SK-N-SH (cell line): ENCODE results near the gene CAMK4. TPM values are rescaled to one million over a fixed set of nuclear protein-coding genes. Genes with fewer than 3 reads are reported as not detected.
A peak's percentile ranks its signal among the peaks of the same experiment; 100 is the strongest.

ENCODE experiments used
- CTCF ChIA-PET: fragments of 300-600, 350-600 bp; formaldehyde crosslinking; extraction: SDS; loops from one replicate; lab custom pipeline; 2021; lab: Yijun Ruan, JAX
- POLR2A ChIA-PET: fragments of 350-600 bp; sonication (Branson Sonifier 250); formaldehyde crosslinking; extraction: SDS; loops from one replicate; lab custom pipeline; 2020; ENCODE audit warnings: antibody characterized with exemption, inconsistent platforms; lab: Yijun Ruan, JAX
- DNase-seq: peaks from one replicate; pipeline ENCODE4 v3.0.0; 2012
- H2AFZ ChIP-seq: fragments of 200-600 bp; sonication (generic); 2 replicates; pipeline ENCODE4 v1.8.1; 2016; ENCODE audit warnings: antibody characterized with exemption, mild to moderate bottlenecking, low read depth
- H3F3A ChIP-seq: fragments of 200-600 bp; sonication (generic); replicated peaks from 2 replicates; pipeline ENCODE3; 2016; ENCODE audit warnings: antibody characterized with exemption, mild to moderate bottlenecking; ENCODE audit not compliant: insufficient read depth
- H3K27ac ChIP-seq, 2 experiments: fragments of 200-500 bp in 1 of 2; fragments of 200-600 bp in 1 of 2; sonication (Bioruptor generic) in 1 of 2; sonication (generic), shearing (Covaris generic) in 1 of 2; 2 replicates each; pipeline versions ENCODE4 v1.5.1 to v1.6.1; 2014 to 2016; ENCODE audit warnings: low read depth in 2 of 2, inconsistent platforms in 1 of 2, low read length in 1 of 2, mild to moderate bottlenecking in 1 of 2, mixed read lengths in 1 of 2
- H3K27me3 ChIP-seq: fragments of 200-600 bp; sonication (generic), shearing (Covaris generic); 2 replicates; pipeline ENCODE4 v1.6.1; 2016; ENCODE audit warnings: mixed run types; ENCODE audit not compliant: insufficient read depth
- H3K36me3 ChIP-seq, 2 experiments: fragments of 200-500 bp in 1 of 2; fragments of 200-600 bp in 1 of 2; sonication (Bioruptor generic) in 1 of 2; sonication (generic) in 1 of 2; replicated peaks in 1 of 2; 2 replicates each; pipeline versions ENCODE3 to v1.5.1; 2014 to 2016; ENCODE audit warnings: low read length in 1 of 2, mild to moderate bottlenecking in 1 of 2; ENCODE audit not compliant: insufficient read depth in 2 of 2, control insufficient read depth in 1 of 2
- H3K4me1 ChIP-seq, 2 experiments: fragments of 200-500 bp in 1 of 2; fragments of 200-600 bp in 1 of 2; sonication (Bioruptor generic) in 1 of 2; sonication (generic), shearing (Covaris generic) in 1 of 2; 2 replicates each; pipeline versions ENCODE4 v1.5.1 to v1.6.1; 2014 to 2016; ENCODE audit warnings: low read depth in 1 of 2, low read length in 1 of 2, mixed run types in 1 of 2; ENCODE audit not compliant: insufficient read depth in 2 of 2, control insufficient read depth in 1 of 2
- H3K4me2 ChIP-seq: fragments of 200-600 bp; sonication (generic), shearing (Covaris generic); 2 replicates; pipeline ENCODE4 v1.6.1; 2017; ENCODE audit warnings: mixed run types
- H3K4me3 ChIP-seq, 2 experiments: fragments of 200-500 bp in 1 of 2; fragments of 200-600 bp in 1 of 2; sonication (Bioruptor generic) in 1 of 2; sonication (generic), shearing (Covaris generic) in 1 of 2; 2 replicates each; pipeline versions ENCODE4 v1.5.1 to v1.8.1; 2014 to 2016; ENCODE audit warnings: low read depth in 2 of 2, inconsistent platforms in 1 of 2, low read length in 1 of 2, mild to moderate bottlenecking in 1 of 2, mixed read lengths in 1 of 2, moderate library complexity in 1 of 2
- H3K79me2 ChIP-seq: fragments of 200-600 bp; sonication (generic); 2 replicates; pipeline ENCODE4 v1.8.1; 2017; ENCODE audit warnings: mild to moderate bottlenecking; ENCODE audit not compliant: insufficient read depth
- H3K9ac ChIP-seq: fragments of 200-600 bp; sonication (generic); 2 replicates; pipeline ENCODE4 v1.6.1; 2017; ENCODE audit warnings: mixed run types
- H3K9me2 ChIP-seq: fragments of 200-600 bp; sonication (generic); 2 replicates; pipeline ENCODE4 v1.6.1; 2017; ENCODE audit warnings: mixed run types
- H3K9me3 ChIP-seq: fragments of 200-600 bp; sonication (generic); 2 replicates; pipeline ENCODE4 v1.6.1; 2017; ENCODE audit warnings: mixed run types, mild to moderate bottlenecking, moderate library complexity
- H4K20me1 ChIP-seq: fragments of 200-600 bp; sonication (generic); 2 replicates; pipeline ENCODE4 v1.6.1; 2017; ENCODE audit warnings: mild to moderate bottlenecking, mixed run types; ENCODE audit not compliant: insufficient read depth
- CTCF ChIP-seq: fragments of 200-600 bp; sonication (generic); IDR thresholded peaks from 2 replicates; pipeline ENCODE4 v1.6.1; 2017; ENCODE audit warnings: antibody characterized with exemption, mild to moderate bottlenecking, moderate library complexity
- EZH2phosphoT487 ChIP-seq: fragments of 200-600 bp; sonication (generic); IDR thresholded peaks from 2 replicates; pipeline ENCODE4 v1.6.1; 2017; ENCODE audit warnings: low read depth, mixed run types, mild to moderate bottlenecking, antibody characterized with exemption, moderate library complexity, borderline replicate concordance
- GABPA ChIP-seq: IDR thresholded peaks from 2 replicates; pipeline ENCODE4 v1.4.0; 2012; ENCODE audit warnings: low read depth, mild to moderate bottlenecking
- GATA2 ChIP-seq: sonication (generic); formaldehyde crosslinking; IDR thresholded peaks from 2 replicates; pipeline ENCODE4 v1.5.0; 2020; ENCODE audit warnings: mild to moderate bottlenecking, missing genetic modification reagents
- PBX3 ChIP-seq: IDR thresholded peaks from 2 replicates; pipeline ENCODE4; 2012
- RAD21 ChIP-seq: IDR thresholded peaks from 2 replicates; pipeline ENCODE4 v1.6.1; 2012; ENCODE audit warnings: mild to moderate bottlenecking, low read length
- RXRA ChIP-seq: IDR thresholded peaks from 2 replicates; pipeline ENCODE4 v1.4.0; 2012; ENCODE audit warnings: low read depth, mild to moderate bottlenecking, borderline replicate concordance
- SMC3 ChIP-seq: IDR thresholded peaks from 2 replicates; pipeline ENCODE4 v1.6.1; 2012; ENCODE audit warnings: low read depth, low read length, improper control_type of control experiment
- WGBS: methylation state at CpG from one replicate; pipeline ENCODE4 v1.1.6; 2017; ENCODE audit warnings: low lambda C conversion rate; 5-methylcytosine and 5-hydroxymethylcytosine counted together
- polyA plus RNA-seq, 3 experiments: library from polyadenylated mRNA; depleted of rRNA; stranded (reverse); fragments of >200 nt; gene quantifications; 2 replicates each; pipeline ENCODE4 v1.2.3, GENCODE V29; 2012

Gene CAMK4
- polyA plus RNA-seq, 1 of the 3 experiments (the other 2 are of a cell fraction), result 4.1 TPM

GRCh38 chr5:111277061-111277460 lies 52.9 kb downstream of the CAMK4 start:
- ChIA-PET POLR2A (no interaction called here), CTCF (interaction anchor here (0.7 to 0.9 kb wide), 2 partner anchors 52 to 184 kb away, joined by 3 to 4 read pairs; partner anchors contain the start of gene CAMK4)
- no peak overlapping the region for H3K9ac ChIP-seq
- no peak overlapping the region for H3K4me2 ChIP-seq
- peaks cover 0 to 17% of the 10 kb centered on the region in 2 experiments; a peak in 2 of 4 replicates for H3K4me1 ChIP-seq
- H4K20me1 ChIP-seq, result no peaks in the 10 kb centered on the region
- no peaks in the 10 kb centered on the region for H3K9me3 ChIP-seq
- no peaks in the 10 kb centered on the region for H3K36me3 ChIP-seq
- no peak overlapping the region for H3K4me3 ChIP-seq
- no peaks in the 10 kb centered on the region for H3F3A ChIP-seq
- 66% methylated on average over 2 of the region's 2 CpGs for WGBS
- H2AFZ ChIP-seq, result no peak overlapping the region
- no peaks in the 10 kb centered on the region for H3K9me2 ChIP-seq
- no peaks in the 10 kb centered on the region for H3K27me3 ChIP-seq
- H3K79me2 ChIP-seq, result no peaks in the 10 kb centered on the region
- no peak overlapping the region for H3K27ac ChIP-seq
- TF ChIP-seq PBX3 (peak; percentile 27; the same call in 1 of the 2 replicates), EZH2phosphoT487 (no peak), GABPA (no peak)
- no peak for DNase-seq

- Histone ChIP-seq H3K9me3 (no peaks in the 10 kb centered on the region), H2AFZ (no peak overlapping the region), H3F3A (no peaks in the 10 kb centered on the region), H3K4me1 (peaks cover 0 to 20% of the 10 kb centered on the region in 2 experiments; a peak in 2 of 4 replicates), H4K20me1 (no peaks in the 10 kb centered on the region), H3K27ac (peak overlapping the region in 1 of 2 experiments; percentile 43; a peak in 1 of 4 replicates), H3K9ac (no peak overlapping the region), H3K9me2 (no peaks in the 10 kb centered on the region), H3K79me2 (no peaks in the 10 kb centered on the region), H3K27me3 (no peaks in the 10 kb centered on the region), H3K36me3 (no peaks in the 10 kb centered on the region), H3K4me3 (no peak overlapping the region; a peak in 1 of 4 replicates), H3K4me2 (no peak overlapping the region)
- DNase-seq, result peak; percentile 42
- WGBS, result 66% methylated on average over 12 of the region's 12 CpGs
- ChIA-PET POLR2A (interaction anchor here (0.6 to 1.0 kb wide), 3 partner anchors 55 to 417 kb away, joined by 3 read pairs; partner anchors contain the start of gene CAMK4), CTCF (interaction anchor here (0.8 to 3.4 kb wide), 24 partner anchors 9 to 199 kb away, joined by 3 to 26 read pairs (median 6); partner anchors contain the start of gene CAMK4)
- TF ChIP-seq GATA2 (CRISPR knock-in tag) (no peak), SMC3 (peak; percentile 65), RAD21 (peak; percentile 71), CTCF (peak; percentile 76), RXRA (no peak)
These were observed 54.8 kb downstream of the CAMK4 start for GRCh38 chr5:111278858-111279504.
